Tracheal epithelial cell (primary cell): ENCODE data around the gene TNFSF12. TPM values are rescaled to one million over a fixed set of nuclear protein-coding genes. Genes with fewer than 3 reads are reported as not detected.

Source experiments
- total RNA-seq: library from RNA; depleted of rRNA; stranded (reverse); fragments of >200 nt; gene quantifications from 2 replicates; pipeline ENCODE4 v1.2.1, GENCODE V29; 2014

Gene TNFSF12
- 2.2 and 4.0 TPM in 2 replicates for total RNA-seq

GRCh38 chr17:7548585-7549400 lies at the start of gene TNFSF12:
Gene TNFSF12, plus strand, starts transcription at chr17:7549058. Its CDS starts 96 bp downstream, at chr17:7549154.

GRCh38 chr17:7558544-7559319 lies 9.9 kb downstream of the TNFSF12 start, which contains the start of gene TNFSF13:
Gene TNFSF13, plus strand, starts transcription at chr17:7558750. Its CDS starts 290 bp downstream, at chr17:7559040.

GRCh38 chr17:7561589-7562207 lies 12.8 kb downstream of the TNFSF12 start, which contains the start of gene SENP3:
Gene SENP3, plus strand, starts transcription at chr17:7561919. Its CDS starts 1,158 bp downstream, at chr17:7563077.

GRCh38 chr17:7579001-7579833 lies 30.4 kb downstream of the TNFSF12 start, which contains the start of gene CD68:
Gene CD68, plus strand, starts transcription at chr17:7579638. Its CDS starts 40 bp downstream, at chr17:7579678.

GRCh38 chr17:7583253-7584109 lies 34.6 kb downstream of the TNFSF12 start, which contains the start of gene MPDU1:
Gene MPDU1, plus strand, starts transcription at chr17:7583852. Its CDS starts 11 bp downstream, at chr17:7583863.

GRCh38 chr17:7589891-7590691 lies 41.2 kb downstream of the TNFSF12 start, which contains the start of gene SOX15:
Gene SOX15, minus strand, starts transcription at chr17:7590094. Its CDS starts 418 bp downstream, at chr17:7589676.

Other genes with a start within 250 kb of the TNFSF12 start
- gene EIF5A, start 241.4 kb upstream of the TNFSF12 start, total RNA-seq, result 273 and 472 TPM in 2 replicates
- 32.2 and 33.7 TPM in 2 replicates for gene GPS2, start 233.7 kb upstream of the TNFSF12 start, total RNA-seq
- 14.5 and 17.6 TPM in 2 replicates for gene NEURL4, start 219.7 kb upstream of the TNFSF12 start, total RNA-seq
- gene ACAP1, start 212.5 kb upstream of the TNFSF12 start, total RNA-seq, result 0.21 and 1.9 TPM in 2 replicates
- gene KCTD11, start 196.9 kb upstream of the TNFSF12 start, total RNA-seq, result 28.1 and 54.0 TPM in 2 replicates
- gene TMEM95, start 193.9 kb upstream of the TNFSF12 start, total RNA-seq, result not detected in 2 replicates
- gene TNK1, start 168.0 kb upstream of the TNFSF12 start, total RNA-seq, result 9.9 and 11.9 TPM in 2 replicates
- gene PLSCR3, start 154.5 kb upstream of the TNFSF12 start, total RNA-seq, result 15.8 and 35.2 TPM in 2 replicates
- gene TMEM256, start 145.0 kb upstream of the TNFSF12 start, total RNA-seq, result 125 and 144 TPM in 2 replicates
- 1.9 TPM in 2 replicates for gene NLGN2, start 141.2 kb upstream of the TNFSF12 start, total RNA-seq
- gene SPEM1, start 128.7 kb upstream of the TNFSF12 start, total RNA-seq, result not detected in 2 replicates
- not detected in 2 replicates for gene SPEM2, start 123.4 kb upstream of the TNFSF12 start, total RNA-seq
- gene SPEM3, start 120.2 kb upstream of the TNFSF12 start, total RNA-seq, result not detected in 2 replicates
- gene TMEM102, start 113.6 kb upstream of the TNFSF12 start, total RNA-seq, result 13.4 and 28.7 TPM in 2 replicates
- gene FGF11, start 109.5 kb upstream of the TNFSF12 start, total RNA-seq, result 23.7 and 32.8 TPM in 2 replicates
- gene CHRNB1, start 104.0 kb upstream of the TNFSF12 start, total RNA-seq, result 6.2 and 8.7 TPM in 2 replicates
- 16.4 and 22.4 TPM in 2 replicates for gene ZBTB4, start 69.4 kb upstream of the TNFSF12 start, total RNA-seq
- gene SLC35G6, start 67.6 kb upstream of the TNFSF12 start, total RNA-seq, result not detected in 2 replicates
- gene POLR2A, start 64.7 kb upstream of the TNFSF12 start, total RNA-seq, result 40.7 and 46.7 TPM in 2 replicates
- 5.3 and 8.2 TPM in 2 replicates for gene TNFSF13, start 9.7 kb downstream of the TNFSF12 start, total RNA-seq
- 102 and 137 TPM in 2 replicates for gene SENP3, start 12.9 kb downstream of the TNFSF12 start, total RNA-seq
- gene CD68, start 30.6 kb downstream of the TNFSF12 start, total RNA-seq, result 12.8 and 21.3 TPM in 2 replicates
- 92.1 and 93.3 TPM in 2 replicates for gene MPDU1, start 34.8 kb downstream of the TNFSF12 start, total RNA-seq
- gene SOX15, start 41.0 kb downstream of the TNFSF12 start, total RNA-seq, result 30.6 and 59.9 TPM in 2 replicates
- 42.8 and 59.8 TPM in 2 replicates for gene FXR2, start 65.8 kb downstream of the TNFSF12 start, total RNA-seq
- 24.9 and 27.0 TPM in 2 replicates for gene SAT2, start 78.8 kb downstream of the TNFSF12 start, total RNA-seq
- gene SHBG, start 81.1 kb downstream of the TNFSF12 start, total RNA-seq, result 0.43 and 0.48 TPM in 2 replicates
- not detected in 2 replicates for gene ATP1B2, start 101.9 kb downstream of the TNFSF12 start, total RNA-seq
- gene TP53, start 138.4 kb downstream of the TNFSF12 start, total RNA-seq, result 15.8 and 23.1 TPM in 2 replicates
- 4.6 and 4.7 TPM in 2 replicates for gene WRAP53, start 139.4 kb downstream of the TNFSF12 start, total RNA-seq
- 0.48 TPM in 1 of 2 replicates, not detected in the other for gene EFNB3, start 156.1 kb downstream of the TNFSF12 start, total RNA-seq
- gene DNAH2, start 168.7 kb downstream of the TNFSF12 start, total RNA-seq, result 0.21 TPM in 1 of 2 replicates, not detected in the other